NOMO-1 (cell line): Measurements from ENCODE around the gene GRIN2A.

ENCODE experiments used
- DNase-seq, 2 experiments: peaks; one replicate each; lab custom pipeline; 2025; ENCODE audit not compliant: unreplicated experiment in 2 of 2; lab: John Stamatoyannopoulos, UW

Gene GRIN2A

GRCh38 chr16:10137341-10137740 is 44.9 kb downstream of the GRIN2A start:
- no peak for DNase-seq

GRCh38 chr16:10136916-10137315 is 45.3 kb downstream of the GRIN2A start:
- DNase-seq, result no peak

GRCh38 chr16:10130538-10130937 is 51.7 kb downstream of the GRIN2A start:
- DNase-seq, result no peak

GRCh38 chr16:10128397-10129258 is 53.6 kb downstream of the GRIN2A start:
- no peak for DNase-seq

GRCh38 chr16:10126686-10127085 is 55.5 kb downstream of the GRIN2A start:
- DNase-seq, result no peak

GRCh38 chr16:10123141-10123540 is 59.1 kb downstream of the GRIN2A start:
- no peak for DNase-seq

GRCh38 chr16:10122546-10122945 is 59.7 kb downstream of the GRIN2A start:
- no peak for DNase-seq

GRCh38 chr16:10121897-10122425 is 60.3 kb downstream of the GRIN2A start:
- no peak for DNase-seq

GRCh38 chr16:10121491-10121890 is 60.7 kb downstream of the GRIN2A start:
- DNase-seq, result no peak

GRCh38 chr16:10120953-10121352 is 61.3 kb downstream of the GRIN2A start:
- DNase-seq, result no peak

GRCh38 chr16:10114409-10114808 is 67.8 kb downstream of the GRIN2A start:
- DNase-seq, result no peak

GRCh38 chr16:10113248-10113647 is 69.0 kb downstream of the GRIN2A start:
- DNase-seq, result no peak

GRCh38 chr16:10112021-10112420 is 70.2 kb downstream of the GRIN2A start:
- no peak for DNase-seq

GRCh38 chr16:10111156-10111761 is 71.0 kb downstream of the GRIN2A start:
- no peak for DNase-seq

- DNase-seq, result no peak
Observed at GRCh38 chr16:10110552-10110951, 71.7 kb downstream of the GRIN2A start.

GRCh38 chr16:10107081-10107480 is 75.1 kb downstream of the GRIN2A start:
- no peak for DNase-seq

GRCh38 chr16:10103700-10104099 is 78.5 kb downstream of the GRIN2A start:
- DNase-seq, result no peak

GRCh38 chr16:10103118-10103517 is 79.1 kb downstream of the GRIN2A start:
- no peak for DNase-seq

GRCh38 chr16:10100829-10101228 is 81.4 kb downstream of the GRIN2A start:
- peak; percentile 3 to 7 for DNase-seq

- DNase-seq, result no peak
Observed at GRCh38 chr16:10098991-10099390, 83.2 kb downstream of the GRIN2A start.

- no peak for DNase-seq
Observed at GRCh38 chr16:10097271-10097670, 85.0 kb downstream of the GRIN2A start.

- no peak for DNase-seq
Observed at GRCh38 chr16:10093576-10093975, 88.7 kb downstream of the GRIN2A start.
